IMR-90 (cell line): Measurements from ENCODE around the gene FCGR2B. TPM values are rescaled to one million over a fixed set of nuclear protein-coding genes. Genes with fewer than 3 reads are reported as not detected.

Source experiments
- polyA plus RNA-seq, 3 experiments: library from polyadenylated mRNA; depleted of rRNA; stranded (reverse); fragments of >200 nt; gene quantifications; 2 replicates each; pipeline ENCODE4 v1.2.3, GENCODE V29; 2012; ENCODE audit warnings: low replicate concordance in 1 of 3
- total RNA-seq: library from RNA; depleted of rRNA; stranded (reverse); fragments of >200 nt; gene quantifications from 2 replicates; pipeline ENCODE4 v1.2.3, GENCODE V29; 2012
- TF ChIP-seq, protein P1 (sequence below): conservative IDR thresholded peaks from 2 replicates; pipeline ENCODE4 v1.5.1; 2012; ENCODE audit warnings: mild to moderate bottlenecking, low read depth, low read length, improper control_type of control experiment

FCGR2B gene
- total and polyA plus RNA-seq, 2 of the 4 experiments (the other 2 are of a cell fraction), result not detected

DNA sequence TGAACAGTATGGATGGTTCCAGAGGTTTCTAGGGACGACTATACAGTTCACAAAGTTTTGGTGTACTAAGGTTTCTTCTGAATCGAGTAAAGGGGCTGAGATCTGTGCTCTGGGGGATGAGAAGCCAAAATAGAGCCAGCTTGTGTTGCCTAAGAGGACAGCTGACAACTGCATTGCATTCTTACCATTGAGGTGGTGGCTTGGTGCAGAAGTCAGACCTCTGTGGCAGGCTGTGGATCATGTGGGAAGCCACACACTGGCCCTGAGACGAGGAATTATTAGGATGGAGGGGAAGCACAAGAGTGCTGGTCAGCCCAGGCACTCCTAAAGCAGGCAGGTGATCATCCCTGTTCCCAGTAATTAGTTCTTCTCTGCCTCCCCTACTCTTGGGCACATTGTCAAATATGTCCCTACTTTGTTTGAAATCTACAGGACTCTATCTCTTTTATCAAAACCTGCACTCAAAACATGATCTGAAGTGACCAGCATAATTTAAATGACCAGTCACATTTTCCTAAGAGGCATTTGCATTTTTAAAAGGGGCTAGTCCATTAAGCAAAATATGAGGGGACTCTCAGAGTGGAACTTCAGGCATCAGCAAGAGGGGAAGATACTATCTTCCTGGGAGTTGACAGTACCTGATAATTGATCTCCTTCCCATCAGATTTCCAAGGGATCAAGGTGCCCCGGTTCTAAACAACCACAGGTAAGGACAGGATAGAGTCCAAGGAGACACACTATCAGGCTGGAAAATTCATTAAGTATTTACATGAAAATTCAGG lies 58.2 kb downstream of the FCGR2B start, which contains the start of gene FCRLB (continued):
- TF ChIP-seq, protein P1, sequence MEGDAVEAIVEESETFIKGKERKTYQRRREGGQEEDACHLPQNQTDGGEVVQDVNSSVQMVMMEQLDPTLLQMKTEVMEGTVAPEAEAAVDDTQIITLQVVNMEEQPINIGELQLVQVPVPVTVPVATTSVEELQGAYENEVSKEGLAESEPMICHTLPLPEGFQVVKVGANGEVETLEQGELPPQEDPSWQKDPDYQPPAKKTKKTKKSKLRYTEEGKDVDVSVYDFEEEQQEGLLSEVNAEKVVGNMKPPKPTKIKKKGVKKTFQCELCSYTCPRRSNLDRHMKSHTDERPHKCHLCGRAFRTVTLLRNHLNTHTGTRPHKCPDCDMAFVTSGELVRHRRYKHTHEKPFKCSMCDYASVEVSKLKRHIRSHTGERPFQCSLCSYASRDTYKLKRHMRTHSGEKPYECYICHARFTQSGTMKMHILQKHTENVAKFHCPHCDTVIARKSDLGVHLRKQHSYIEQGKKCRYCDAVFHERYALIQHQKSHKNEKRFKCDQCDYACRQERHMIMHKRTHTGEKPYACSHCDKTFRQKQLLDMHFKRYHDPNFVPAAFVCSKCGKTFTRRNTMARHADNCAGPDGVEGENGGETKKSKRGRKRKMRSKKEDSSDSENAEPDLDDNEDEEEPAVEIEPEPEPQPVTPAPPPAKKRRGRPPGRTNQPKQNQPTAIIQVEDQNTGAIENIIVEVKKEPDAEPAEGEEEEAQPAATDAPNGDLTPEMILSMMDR, result no peak
